Rectal smooth muscle tissue (tissue), 1 donor: ENCODE measurements around the gene CELA3B.
"Not testable (repeated sequence)": the region's sequence is repeated elsewhere in the genome, so short reads cannot be mapped to it uniquely, and the experiment has no call there.

Source experiments
- H3K27ac ChIP-seq: one replicate; pipeline ENCODE4 v1.7.0; 2013; ENCODE audit warnings: low read depth, low read length, inconsistent platforms
- H3K27me3 ChIP-seq: one replicate; pipeline ENCODE4 v1.7.0; 2013; ENCODE audit warnings: low read length; ENCODE audit not compliant: control insufficient read depth, insufficient read depth
- H3K36me3 ChIP-seq: one replicate; pipeline ENCODE4 v1.7.0; 2013; ENCODE audit warnings: low read length; ENCODE audit not compliant: control insufficient read depth, insufficient read depth
- H3K4me1 ChIP-seq: one replicate; pipeline ENCODE4 v1.7.0; 2013; ENCODE audit warnings: low read length; ENCODE audit not compliant: control insufficient read depth, insufficient read depth
- H3K4me3 ChIP-seq: one replicate; pipeline ENCODE4 v1.7.0; 2013; ENCODE audit warnings: low read length
- H3K9ac ChIP-seq: one replicate; pipeline ENCODE4 v1.7.0; 2013; ENCODE audit warnings: low read length

CELA3B gene

GRCh38 chr1:21994716-21995115, 17.9 kb downstream of the CELA3B start:
- not testable (repeated sequence) for H3K27ac ChIP-seq, H3K4me1 ChIP-seq, H3K27me3 ChIP-seq, H3K4me3 ChIP-seq, H3K36me3 ChIP-seq, H3K9ac ChIP-seq

- H3K9ac ChIP-seq, H3K4me1 ChIP-seq, H3K27me3 ChIP-seq, H3K36me3 ChIP-seq, H3K4me3 ChIP-seq, H3K27ac ChIP-seq: not testable (repeated sequence)
These were observed 19.8 kb downstream of the CELA3B start for GRCh38 chr1:21996663-21996970.

- H3K27me3 ChIP-seq, H3K27ac ChIP-seq, H3K36me3 ChIP-seq, H3K4me1 ChIP-seq, H3K9ac ChIP-seq, H3K4me3 ChIP-seq: not testable (repeated sequence)
These were observed 21.2 kb downstream of the CELA3B start for GRCh38 chr1:21997891-21998623.

GRCh38 chr1:21998624-21999294, 21.9 kb downstream of the CELA3B start:
- not testable (repeated sequence) for H3K36me3 ChIP-seq, H3K27me3 ChIP-seq, H3K9ac ChIP-seq, H3K27ac ChIP-seq, H3K4me1 ChIP-seq, H3K4me3 ChIP-seq

- not testable (repeated sequence) for H3K4me3 ChIP-seq, H3K4me1 ChIP-seq, H3K36me3 ChIP-seq
These were observed 22.8 kb downstream of the CELA3B start for GRCh38 chr1:21999645-22000044.

GRCh38 chr1:22001409-22001808, 24.6 kb downstream of the CELA3B start, which contains the start of gene CELA3A:
TSS of gene CELA3A (plus strand) at chr1:22001657. CDS start at chr1:22001675, 18 bp downstream.
- Histone ChIP-seq H3K4me1 (no peaks in the 10 kb centered on the region), H3K9ac (no peak within 1 kb of the TSS), H3K27me3 (no peaks in the 10 kb centered on the region), H3K36me3 (no peaks in the 10 kb centered on the region), H3K4me3 (no peak within 1 kb of the TSS), H3K27ac (no peak within 1 kb of the TSS)

More at GRCh38 chr1:21999645-22000044, 22.8 kb downstream of the CELA3B start:
- not testable (repeated sequence) for H3K27ac ChIP-seq, H3K9ac ChIP-seq, H3K27me3 ChIP-seq

- H3K27me3 ChIP-seq, H3K27ac ChIP-seq, H3K9ac ChIP-seq, H3K4me1 ChIP-seq, H3K4me3 ChIP-seq, H3K36me3 ChIP-seq: not testable (repeated sequence)
These were observed 25.6 kb downstream of the CELA3B start for GRCh38 chr1:22002461-22002860.

- H3K4me1 ChIP-seq, H3K27me3 ChIP-seq, H3K27ac ChIP-seq, H3K36me3 ChIP-seq, H3K4me3 ChIP-seq, H3K9ac ChIP-seq: not testable (repeated sequence)
These were observed 26.1 kb downstream of the CELA3B start for GRCh38 chr1:22002875-22003274.

- H3K4me3 ChIP-seq, H3K27ac ChIP-seq, H3K36me3 ChIP-seq, H3K4me1 ChIP-seq, H3K9ac ChIP-seq, H3K27me3 ChIP-seq: not testable (repeated sequence)
These were observed 27.1 kb downstream of the CELA3B start for GRCh38 chr1:22003959-22004358.

- H3K27me3 ChIP-seq, H3K27ac ChIP-seq, H3K4me1 ChIP-seq, H3K9ac ChIP-seq, H3K36me3 ChIP-seq, H3K4me3 ChIP-seq: not testable (repeated sequence)
These were observed 28.7 kb downstream of the CELA3B start for GRCh38 chr1:22005261-22006149.

GRCh38 chr1:22006736-22007135, 29.9 kb downstream of the CELA3B start:
- not testable (repeated sequence) for H3K27me3 ChIP-seq, H3K4me1 ChIP-seq, H3K9ac ChIP-seq, H3K4me3 ChIP-seq, H3K27ac ChIP-seq, H3K36me3 ChIP-seq

- not testable (repeated sequence) for H3K9ac ChIP-seq, H3K4me1 ChIP-seq, H3K36me3 ChIP-seq, H3K27me3 ChIP-seq, H3K27ac ChIP-seq, H3K4me3 ChIP-seq
These were observed 30.4 kb downstream of the CELA3B start for GRCh38 chr1:22007262-22007661.
